Cerebellar cortex (tissue), 1 donor: ENCODE measurements around the gene MAN1B1.
A peak's percentile ranks its signal among the peaks of the same experiment; 100 is the strongest.

ENCODE experiments used
- DNase-seq: peaks from one replicate; pipeline ENCODE4 v3.0.0-alpha.2; 2015; ENCODE audit warnings: low spot score

MAN1B1 gene

DNA sequence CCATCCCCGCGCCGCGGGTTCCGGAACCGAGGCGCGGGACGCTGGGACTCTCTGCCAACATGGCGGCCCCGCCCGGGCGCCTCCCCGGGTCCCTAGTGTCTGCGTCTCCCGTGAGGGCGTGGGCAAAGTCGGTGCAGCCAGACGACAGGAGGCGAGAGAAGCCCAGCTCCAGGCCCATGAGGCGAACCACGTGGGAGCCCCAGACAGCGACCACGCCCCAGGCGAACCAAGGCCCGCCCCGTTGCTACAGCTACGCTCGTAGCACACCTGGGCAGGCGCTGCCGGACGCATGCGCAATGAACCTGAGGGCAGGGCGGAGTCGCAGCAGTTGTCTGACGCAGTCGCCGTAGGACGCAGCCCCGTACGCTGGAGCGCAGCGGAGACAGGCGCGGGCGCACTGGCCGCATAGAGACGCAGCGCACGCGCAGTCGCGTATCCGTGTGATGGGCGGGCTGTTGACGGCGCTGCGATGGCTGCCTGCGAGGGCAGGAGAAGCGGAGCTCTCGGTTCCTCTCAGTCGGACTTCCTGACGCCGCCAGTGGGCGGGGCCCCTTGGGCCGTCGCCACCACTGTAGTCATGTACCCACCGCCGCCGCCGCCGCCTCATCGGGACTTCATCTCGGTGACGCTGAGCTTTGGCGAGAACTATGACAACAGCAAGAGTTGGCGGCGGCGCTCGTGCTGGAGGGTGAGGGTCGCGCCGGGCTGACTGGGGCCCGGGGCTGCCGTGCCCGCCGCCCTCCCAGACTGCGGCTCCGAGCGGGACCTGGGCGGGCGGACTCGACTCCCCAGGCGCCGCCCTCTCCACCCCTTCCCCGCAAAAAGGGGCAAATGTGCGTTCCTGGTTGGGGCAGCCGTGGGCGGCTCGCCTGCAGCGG lies at the start of gene MAN1B1:
TSS of gene MAN1B1 (plus strand) at position 455 of the 878 bp plus-strand sequence. CDS start at position 470, 15 bp downstream.
- DNase-seq = peak; percentile 98

DNA sequence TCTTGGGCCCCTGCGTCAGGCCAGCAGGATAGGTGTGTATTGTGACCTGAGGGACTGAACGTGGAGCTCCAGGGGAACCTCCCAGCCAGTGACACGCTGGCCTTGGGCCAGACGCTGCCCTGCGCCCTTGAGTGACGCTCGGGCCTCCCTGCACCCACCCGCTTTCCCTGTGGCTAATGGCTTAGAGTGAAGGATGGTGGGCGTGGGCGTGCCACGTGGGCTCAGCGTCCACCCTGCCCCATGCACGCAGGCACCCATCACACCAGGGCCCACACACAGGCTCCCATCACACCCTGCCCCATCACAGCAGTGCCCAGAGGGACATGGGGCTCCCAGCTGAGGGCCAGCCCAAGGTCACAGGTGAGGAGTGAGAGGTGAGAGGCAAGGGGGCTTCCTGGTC lies 49.8 kb upstream of the MAN1B1 start:
- DNase-seq = no peak

GRCh38 chr9:137037483-137037882 lies 49.3 kb upstream of the MAN1B1 start:
- DNase-seq = no peak

DNA sequence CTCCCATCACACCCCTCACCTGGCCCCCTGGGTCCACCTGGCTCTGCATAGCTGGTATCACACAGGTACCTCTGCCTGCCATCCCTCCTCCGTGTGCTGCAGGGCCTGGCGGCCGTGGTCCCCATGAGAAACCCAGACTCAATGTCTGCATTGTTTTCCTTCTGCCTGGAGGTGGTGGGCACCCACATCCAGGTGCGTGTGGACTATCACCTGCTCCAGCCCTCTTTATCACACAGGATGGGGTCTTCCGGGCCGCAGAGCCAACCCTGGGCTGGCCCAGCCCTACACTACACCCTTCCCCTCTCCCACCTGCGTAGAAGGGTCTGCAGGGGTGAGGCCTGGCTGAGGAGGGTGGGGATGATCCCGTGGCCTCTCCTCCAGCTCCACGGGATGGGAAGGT lies 47.9 kb upstream of the MAN1B1 start:
- DNase-seq = no peak

- DNase-seq = no peak
These were observed 47.0 kb upstream of the MAN1B1 start for GRCh38 chr9:137039611-137040366.

GRCh38 chr9:137040568-137040967 lies 46.2 kb upstream of the MAN1B1 start:
- no peak for DNase-seq

DNA sequence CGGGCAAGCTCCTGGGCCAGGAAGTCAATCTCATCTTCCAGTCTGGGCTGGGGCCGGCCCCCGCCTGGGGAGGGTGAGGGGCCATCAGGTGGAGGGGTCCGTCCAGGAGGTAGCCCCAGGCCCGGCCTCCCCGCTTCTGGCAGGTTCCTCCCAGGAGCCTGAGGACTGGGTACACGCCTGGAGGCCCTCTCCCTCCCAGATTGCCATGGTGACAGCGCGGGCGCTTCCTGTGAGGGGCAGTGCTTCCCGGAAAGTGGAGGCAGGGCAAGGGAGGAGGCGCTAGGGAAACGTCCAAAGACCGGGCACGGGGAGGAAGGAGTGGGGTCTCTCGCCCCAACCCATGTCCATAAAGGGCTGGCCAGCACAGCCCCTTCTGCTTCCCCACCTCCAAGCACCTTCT lies 45.7 kb upstream of the MAN1B1 start:
- DNase-seq = no peak

DNA sequence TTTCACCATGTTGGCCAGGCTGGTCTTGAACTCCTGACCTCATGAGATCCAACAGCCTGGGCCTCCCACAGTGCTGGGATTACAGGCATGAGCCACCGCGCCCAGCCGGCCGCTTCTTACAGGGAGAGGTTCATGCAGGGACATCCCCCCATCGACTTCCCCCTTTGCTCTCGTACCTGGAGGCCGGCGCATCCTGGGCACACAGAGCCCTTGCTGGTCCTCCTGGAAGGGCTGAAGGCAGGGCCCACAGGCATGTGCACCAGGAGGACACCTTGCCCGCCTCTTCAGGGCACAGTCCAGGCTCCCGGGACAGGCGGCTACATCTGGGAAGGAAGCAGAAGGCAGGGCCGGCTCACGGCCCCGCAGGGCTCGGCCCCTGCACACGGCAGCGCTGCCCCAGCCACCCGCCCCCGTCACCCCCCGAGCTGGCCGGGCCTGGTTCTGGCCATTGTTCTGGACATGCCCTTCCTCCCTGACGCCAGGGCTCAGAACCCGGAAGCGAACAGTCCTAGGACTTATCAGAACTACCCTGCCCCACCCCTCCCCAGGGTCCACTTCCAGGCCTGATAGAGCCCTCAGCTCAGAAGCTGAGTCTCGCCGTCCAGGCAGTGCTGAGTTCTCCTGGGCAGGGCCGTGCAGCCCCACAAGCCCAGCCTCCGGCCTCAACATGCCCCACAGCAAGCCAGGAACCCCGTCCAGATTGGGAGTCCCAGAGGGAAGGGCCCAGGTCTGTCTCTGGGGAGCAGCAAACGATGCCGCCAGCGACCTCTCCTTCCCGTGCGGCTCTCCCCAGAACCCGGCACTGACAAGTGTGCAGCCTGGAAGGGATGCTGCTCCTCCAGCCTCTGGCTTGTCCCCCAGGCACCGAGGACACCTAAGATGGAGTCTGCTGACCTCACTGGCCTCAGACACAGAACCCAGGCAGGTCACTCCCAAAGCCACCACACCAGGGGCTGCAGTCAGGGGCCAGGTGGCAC lies 43.7 kb upstream of the MAN1B1 start:
- no peak for DNase-seq

DNA sequence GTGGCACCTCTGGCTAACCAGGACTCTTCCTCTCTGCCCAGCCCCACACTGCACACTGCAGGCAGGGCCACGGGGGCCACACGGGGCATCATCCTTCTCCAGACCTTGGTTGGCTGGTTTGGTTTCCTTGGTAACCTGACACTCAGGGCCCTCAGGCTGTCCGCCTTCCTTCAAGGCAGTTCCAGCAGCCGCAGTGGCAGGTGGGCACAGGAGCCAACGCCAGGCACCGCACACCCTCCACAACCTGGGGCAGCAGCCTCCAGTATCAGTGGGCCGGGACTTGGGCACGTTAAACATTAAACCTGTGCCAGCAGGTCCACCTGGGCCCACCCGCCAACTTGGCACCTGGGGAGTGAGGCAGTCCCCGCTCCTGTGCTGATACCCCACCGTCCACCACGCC lies 42.7 kb upstream of the MAN1B1 start:
- DNase-seq = no peak

GRCh38 chr9:137044502-137045177 lies 42.1 kb upstream of the MAN1B1 start:
- DNase-seq = no peak

DNA sequence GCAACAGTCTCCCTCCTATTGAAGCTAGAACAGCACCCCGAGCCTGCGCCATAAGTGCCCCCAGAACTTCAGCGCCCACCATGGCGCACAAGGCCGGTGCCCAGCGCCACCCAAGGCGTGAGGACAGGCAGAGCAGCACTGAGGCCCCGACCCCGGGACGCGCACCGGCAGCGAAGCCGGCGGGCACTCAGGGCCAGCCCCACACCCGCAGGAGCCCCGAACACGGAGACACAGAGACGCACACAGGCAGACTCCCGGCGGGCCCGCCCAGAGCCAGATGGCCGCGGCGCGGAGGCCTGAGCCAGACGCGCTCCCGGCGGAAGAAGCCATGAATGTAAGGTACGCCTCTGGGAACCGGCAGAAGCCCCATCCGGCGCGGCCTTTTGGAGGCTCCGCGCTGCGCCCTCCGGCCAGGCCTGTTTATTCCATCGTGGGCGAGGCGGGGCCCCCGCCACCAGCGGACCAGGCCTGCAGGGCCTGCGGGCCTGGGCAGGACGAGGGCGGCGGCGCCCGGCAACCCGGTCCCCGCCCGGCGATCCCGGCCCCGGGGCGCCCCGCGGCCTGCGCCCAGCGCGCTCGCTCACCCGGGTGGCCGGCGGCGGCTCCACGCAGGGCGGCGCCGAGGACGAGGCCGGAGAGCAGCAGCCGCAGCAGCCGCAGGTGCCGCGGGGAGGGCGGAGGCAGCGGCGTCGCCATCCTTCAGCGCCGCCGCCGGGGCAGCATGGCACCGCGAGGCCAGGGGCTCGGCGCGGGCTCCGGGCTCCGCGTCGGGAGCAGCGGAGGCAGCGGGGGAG lies 41.3 kb upstream of the MAN1B1 start:
- peak; percentile 62 for DNase-seq

- DNase-seq = peak; percentile 79
These were observed 40.5 kb upstream of the MAN1B1 start, which contains the start of gene NPDC1 for GRCh38 chr9:137046088-137046787. Gene NPDC1, minus strand, starts transcription at chr9:137046177. Its CDS starts 188 bp downstream, at chr9:137045989.

- DNase-seq = peak; percentile 77
These were observed 37.9 kb upstream of the MAN1B1 start for GRCh38 chr9:137048655-137049543.

DNA sequence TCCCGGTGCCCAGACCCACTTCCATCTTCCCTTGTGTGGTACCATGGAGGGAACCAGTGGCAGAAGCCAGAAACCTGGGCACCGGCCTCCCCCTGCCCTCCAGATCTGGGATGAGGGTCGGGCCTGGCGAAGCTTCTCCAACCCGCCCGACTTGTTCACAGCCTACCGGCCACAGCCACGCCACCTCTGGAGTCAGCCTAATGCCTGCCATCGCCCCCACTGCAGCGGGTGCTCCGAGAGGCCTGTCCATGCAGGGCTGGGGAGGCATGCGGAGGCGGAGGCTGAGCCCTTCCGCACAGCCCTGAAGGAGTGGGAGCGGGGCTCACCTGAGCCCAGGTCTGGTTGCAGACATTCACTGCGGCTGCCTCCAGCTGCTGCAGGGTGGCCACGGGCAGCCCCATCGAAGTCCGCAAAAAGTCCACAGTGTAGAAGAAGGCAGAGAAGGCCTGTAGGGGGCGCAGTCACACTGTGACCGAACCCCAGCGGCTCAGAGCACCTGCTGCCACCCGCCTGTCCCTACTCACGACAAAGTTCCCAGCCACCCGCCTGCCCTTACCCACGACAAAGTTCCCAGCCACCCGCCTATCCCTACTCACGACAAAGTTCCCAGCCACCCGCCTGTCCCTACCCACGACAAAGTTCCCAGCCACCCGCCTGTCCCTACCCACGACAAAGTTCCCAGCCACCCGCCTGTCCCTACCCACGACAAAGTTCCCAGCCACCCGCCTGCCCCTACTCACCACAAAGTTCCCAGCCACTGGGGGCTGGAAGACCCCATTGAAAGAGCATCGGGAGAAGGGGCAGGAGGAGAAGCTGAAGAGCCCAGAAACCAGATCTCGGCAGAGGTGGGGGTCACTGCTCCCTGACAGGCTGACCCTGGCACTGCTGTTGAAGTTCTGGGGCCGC lies 37.0 kb upstream of the MAN1B1 start:
- DNase-seq = peak; percentile 69

- no peak for DNase-seq
These were observed 36.2 kb upstream of the MAN1B1 start for GRCh38 chr9:137050570-137050969.

- DNase-seq = no peak
These were observed 35.5 kb upstream of the MAN1B1 start for GRCh38 chr9:137051145-137051724.

GRCh38 chr9:137052293-137052692 lies 34.5 kb upstream of the MAN1B1 start:
- DNase-seq = no peak
